Activated naive CD4-positive, alpha-beta T cell treated with anti-CD3 and anti-CD28 coated beads for 36 hours (primary cell): ENCODE results near the gene NTN4. TPM values are rescaled to one million over a fixed set of nuclear protein-coding genes. Genes with fewer than 3 reads are reported as not detected.

ENCODE experiments used
- CTCF ChIA-PET: fragments of 350-600 bp; sonication (Branson Sonifier 250); formaldehyde crosslinking; loops from one replicate; lab custom pipeline; 2021; ENCODE audit warnings: antibody characterized with exemption; lab: Charles Lee
- DNase-seq: peaks from one replicate; pipeline ENCODE4 v3.0.0-alpha.2; 2020
- H3K27ac Mint-ChIP-seq: one replicate; pipeline ENCODE4 v1.8.0; 2021; ENCODE audit warnings: mild to moderate bottlenecking, mixed read lengths
- H3K27me3 Mint-ChIP-seq: one replicate; pipeline ENCODE4 v1.8.0; 2021; ENCODE audit warnings: low read depth, mixed read lengths
- H3K36me3 Mint-ChIP-seq: one replicate; pipeline ENCODE4 v1.8.0; 2021; ENCODE audit warnings: low read depth, mixed read lengths
- H3K4me1 Mint-ChIP-seq: one replicate; pipeline ENCODE4 v1.8.0; 2021; ENCODE audit warnings: low read depth, mixed read lengths
- H3K4me3 Mint-ChIP-seq: one replicate; pipeline ENCODE4 v1.8.0; 2021; ENCODE audit warnings: mild to moderate bottlenecking, moderate library complexity, mixed read lengths
- H3K9me3 Mint-ChIP-seq: one replicate; pipeline ENCODE4 v1.8.0; 2021; ENCODE audit warnings: mixed read lengths
- intact Hi-C: fragments of 100-400 bp; cut with micrococcal nuclease; formaldehyde crosslinking; loops from one replicate; pipeline ENCODE4 v1.15.1; 2023
- total RNA-seq, 2 experiments: library from RNA; stranded (reverse); gene quantifications; one replicate each; pipeline ENCODE4 v1.2.3, GENCODE V29; 2021

NTN4 gene
- total RNA-seq, 2 experiments from 2014 or later: not detected

DNA sequence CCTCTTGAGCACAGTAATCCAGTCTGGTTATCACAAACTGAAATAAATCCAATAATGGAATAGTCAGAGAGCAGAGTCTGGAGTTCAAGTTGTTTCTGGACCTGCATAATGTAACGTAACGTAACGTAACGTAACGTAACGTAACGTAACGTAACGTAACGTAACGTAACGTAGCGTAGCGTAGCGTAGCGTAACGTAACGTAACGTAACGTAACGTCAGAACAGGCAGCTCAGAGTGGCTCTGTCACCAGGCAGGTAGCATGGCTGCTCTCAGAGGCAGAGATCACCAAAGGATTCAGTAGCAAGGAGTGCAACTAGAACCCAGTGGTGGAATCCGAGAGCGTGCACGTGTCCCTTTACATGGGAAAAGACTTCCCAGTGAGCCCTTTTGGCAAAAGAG is 153.6 kb downstream of the NTN4 start:
- Mint-ChIP-seq H3K4me3 (no peak overlapping the region), H3K36me3 (no peaks in the 10 kb centered on the region), H3K9me3 (no peaks in the 10 kb centered on the region), H3K4me1 (no peaks in the 10 kb centered on the region), H3K27ac (no peak overlapping the region), H3K27me3 (no peaks in the 10 kb centered on the region)
- CTCF ChIA-PET: no interaction called here
- no peak for DNase-seq
- intact Hi-C loops: no loop called here

DNA sequence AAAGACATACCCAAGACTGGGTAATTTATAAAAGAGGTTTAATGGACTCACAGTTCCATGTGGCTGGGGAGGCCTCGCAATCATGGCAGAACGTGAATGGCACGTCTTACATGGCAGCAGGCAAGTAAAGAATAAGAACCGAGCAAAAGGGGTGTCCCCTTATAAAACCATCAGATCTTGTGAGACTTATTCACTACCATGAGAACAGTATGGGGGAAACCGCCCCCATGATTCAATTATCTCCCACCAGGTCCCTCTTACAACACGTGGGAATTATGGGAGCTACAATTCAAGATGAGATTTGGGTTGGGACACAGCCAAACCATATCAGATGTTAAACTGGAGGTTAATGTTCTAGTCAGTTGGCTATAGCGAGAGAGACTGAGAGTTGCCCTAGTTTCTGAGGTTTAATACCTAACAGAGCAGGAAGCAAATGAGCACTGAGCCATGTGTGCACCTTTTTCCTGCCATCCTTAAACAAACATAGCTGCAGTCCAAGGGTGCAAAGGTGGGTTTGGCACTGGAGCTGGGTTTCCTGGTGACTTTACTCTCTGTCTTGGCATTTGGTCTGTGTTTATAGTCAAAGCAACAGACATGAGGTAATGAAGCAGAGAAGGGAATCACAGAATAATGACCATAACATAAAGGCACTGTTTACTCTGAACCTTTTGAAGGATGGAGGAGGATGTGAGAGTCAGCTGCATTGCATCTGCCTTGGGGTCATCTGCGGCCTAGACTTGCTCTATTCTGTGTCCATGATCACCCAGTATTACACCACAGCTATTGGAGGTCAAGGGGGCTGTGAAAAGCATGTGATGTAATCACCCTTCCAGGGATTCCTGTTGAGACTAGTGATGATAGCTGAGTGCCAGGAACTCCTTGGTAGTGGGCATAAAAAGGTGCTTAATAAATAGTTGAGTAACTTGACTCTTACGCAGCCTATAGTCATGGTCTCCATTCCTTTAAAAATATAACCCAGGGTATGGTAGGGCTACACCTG is 155.6 kb downstream of the NTN4 start:
- H3K4me3 Mint-ChIP-seq: no peak overlapping the region
- CTCF ChIA-PET: no interaction called here

DNA sequence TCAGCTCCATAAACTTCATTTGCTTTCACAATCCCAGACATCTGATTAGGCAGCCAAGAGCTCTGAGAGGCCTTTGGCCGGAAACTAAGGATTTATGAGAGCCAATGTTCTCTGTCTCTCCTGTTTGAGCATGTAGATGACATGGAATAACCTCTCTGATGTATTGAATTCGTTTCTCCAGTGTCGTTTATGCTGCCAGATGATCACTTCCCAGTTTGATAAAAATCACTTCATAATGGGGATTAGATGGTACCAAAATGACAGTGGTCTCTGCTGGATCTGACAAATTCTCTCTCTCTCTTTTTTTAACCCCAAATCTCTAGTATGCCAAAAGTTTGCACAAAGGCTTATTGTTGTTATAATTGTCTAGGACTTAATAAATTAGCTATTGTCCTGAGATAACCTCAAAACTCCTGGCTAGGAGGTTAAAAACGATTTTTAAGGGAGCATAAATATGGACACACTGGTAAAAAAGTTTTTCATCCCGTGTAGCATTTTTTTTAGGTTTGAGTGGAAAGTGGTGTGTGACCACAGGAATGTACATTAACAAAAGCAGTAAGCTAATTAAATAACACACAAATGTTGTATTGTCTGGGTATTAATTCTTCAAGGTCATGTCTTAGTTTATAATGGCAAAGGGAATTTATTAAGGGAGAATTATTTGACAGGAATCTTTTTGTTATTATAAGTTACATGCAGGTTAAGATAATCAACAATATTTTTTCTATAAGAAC is 156.7 kb downstream of the NTN4 start:
- H3K36me3 Mint-ChIP-seq: no peaks in the 10 kb centered on the region
- no peak overlapping the region for H3K4me3 Mint-ChIP-seq
- no peak overlapping the region for H3K27ac Mint-ChIP-seq
- DNase-seq: no peak
- no peaks in the 10 kb centered on the region for H3K27me3 Mint-ChIP-seq
- CTCF ChIA-PET: no interaction called here
- H3K9me3 Mint-ChIP-seq: no peaks in the 10 kb centered on the region
- intact Hi-C loops: no loop called here
- no peaks in the 10 kb centered on the region for H3K4me1 Mint-ChIP-seq

More for the DNA sequence above, 155.6 kb downstream of the NTN4 start:
- no peak for DNase-seq
- intact Hi-C loops: no loop called here
- H3K27ac Mint-ChIP-seq: no peak overlapping the region
- H3K27me3 Mint-ChIP-seq: no peaks in the 10 kb centered on the region
- no peaks in the 10 kb centered on the region for H3K36me3 Mint-ChIP-seq
- H3K4me1 Mint-ChIP-seq: no peaks in the 10 kb centered on the region
- H3K9me3 Mint-ChIP-seq: no peaks in the 10 kb centered on the region

GRCh38 chr12:95633049-95633731 is 157.4 kb downstream of the NTN4 start:
- no peaks in the 10 kb centered on the region for H3K9me3 Mint-ChIP-seq
- CTCF ChIA-PET: no interaction called here
- no peak overlapping the region for H3K27ac Mint-ChIP-seq
- intact Hi-C loops: no loop called here
- H3K4me3 Mint-ChIP-seq: no peak overlapping the region
- H3K4me1 Mint-ChIP-seq: no peaks in the 10 kb centered on the region
- H3K36me3 Mint-ChIP-seq: no peaks in the 10 kb centered on the region
- no peak for DNase-seq
- no peaks in the 10 kb centered on the region for H3K27me3 Mint-ChIP-seq

DNA sequence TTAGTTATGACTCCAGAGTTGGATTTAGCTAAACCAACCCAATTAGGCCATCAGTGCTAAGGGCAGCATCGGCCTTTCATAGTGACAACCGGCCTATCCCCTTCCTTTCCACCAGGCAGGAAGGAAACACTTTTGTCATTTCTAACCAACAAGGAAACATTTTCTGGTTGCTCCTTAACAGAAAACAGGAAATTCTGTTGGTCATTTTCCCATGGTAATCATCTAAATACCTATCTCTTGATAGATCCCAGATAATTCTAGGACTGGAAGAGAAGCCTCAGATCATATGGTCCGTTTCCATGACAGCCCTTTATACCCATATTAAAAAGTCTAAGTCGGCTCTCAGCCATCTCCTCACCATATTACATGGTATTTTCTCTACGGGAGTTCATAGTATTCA is 160.1 kb downstream of the NTN4 start:
- no peaks in the 10 kb centered on the region for H3K9me3 Mint-ChIP-seq
- H3K27ac Mint-ChIP-seq: no peak overlapping the region
- no peak overlapping the region for H3K4me3 Mint-ChIP-seq
- intact Hi-C loops: no loop called here
- H3K27me3 Mint-ChIP-seq: no peaks in the 10 kb centered on the region
- H3K36me3 Mint-ChIP-seq: no peaks in the 10 kb centered on the region
- CTCF ChIA-PET: no interaction called here
- DNase-seq: no peak
- no peaks in the 10 kb centered on the region for H3K4me1 Mint-ChIP-seq

DNA sequence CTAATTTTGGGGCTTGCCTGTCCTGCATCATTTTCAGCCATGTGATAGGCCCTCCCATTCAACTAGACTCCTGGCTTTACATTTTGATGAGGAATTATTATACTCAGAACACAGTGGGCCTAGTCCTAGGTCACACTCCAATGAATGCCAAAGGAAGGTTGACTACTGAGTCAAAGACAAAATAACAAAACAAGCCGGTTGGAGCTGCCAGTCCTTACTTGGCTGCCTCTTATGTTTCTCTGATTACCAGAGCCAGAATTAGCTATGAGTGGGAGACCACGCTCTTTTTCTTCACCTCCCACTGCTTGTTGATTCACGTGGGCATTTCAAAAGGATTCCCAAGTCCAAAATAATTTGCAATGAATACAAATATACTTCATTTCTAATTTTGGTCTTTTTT is 161.2 kb downstream of the NTN4 start:
- H3K27me3 Mint-ChIP-seq: no peaks in the 10 kb centered on the region
- no peaks in the 10 kb centered on the region for H3K4me1 Mint-ChIP-seq
- H3K36me3 Mint-ChIP-seq: no peaks in the 10 kb centered on the region
- CTCF ChIA-PET: no interaction called here
- H3K4me3 Mint-ChIP-seq: no peak overlapping the region
- H3K9me3 Mint-ChIP-seq: no peaks in the 10 kb centered on the region
- no peak for DNase-seq
- intact Hi-C loops: no loop called here
- H3K27ac Mint-ChIP-seq: no peak overlapping the region

GRCh38 chr12:95626854-95627253 is 163.7 kb downstream of the NTN4 start:
- DNase-seq: no peak
- CTCF ChIA-PET: no interaction called here
- H3K4me1 Mint-ChIP-seq: no peaks in the 10 kb centered on the region
- H3K36me3 Mint-ChIP-seq: no peaks in the 10 kb centered on the region
- no peaks in the 10 kb centered on the region for H3K27me3 Mint-ChIP-seq
- intact Hi-C loops: no loop called here
- no peak overlapping the region for H3K4me3 Mint-ChIP-seq
- H3K27ac Mint-ChIP-seq: no peak overlapping the region
- H3K9me3 Mint-ChIP-seq: no peaks in the 10 kb centered on the region

- intact Hi-C loops: no loop called here
- CTCF ChIA-PET: interaction anchor here (0.6 kb wide), 1 partner anchor 375 kb away, joined by 4 read pairs; no protein-coding TSS in a partner anchor
- H3K9me3 Mint-ChIP-seq: no peaks in the 10 kb centered on the region
- no peaks in the 10 kb centered on the region for H3K36me3 Mint-ChIP-seq
- H3K4me3 Mint-ChIP-seq: no peak overlapping the region
- no peak for DNase-seq
- no peak overlapping the region for H3K27ac Mint-ChIP-seq
- no peaks in the 10 kb centered on the region for H3K27me3 Mint-ChIP-seq
- H3K4me1 Mint-ChIP-seq: no peaks in the 10 kb centered on the region
These were observed 165.6 kb downstream of the NTN4 start for GRCh38 chr12:95625012-95625411.

- intact Hi-C loops: no loop called here
- Mint-ChIP-seq H3K36me3 (no peaks in the 10 kb centered on the region), H3K4me1 (no peaks in the 10 kb centered on the region), H3K27ac (no peak overlapping the region), H3K27me3 (no peaks in the 10 kb centered on the region), H3K9me3 (no peaks in the 10 kb centered on the region), H3K4me3 (no peak overlapping the region)
- DNase-seq: no peak
- CTCF ChIA-PET: interaction anchor here (0.6 to 0.7 kb wide), 3 partner anchors 10 to 376 kb away, joined by 4 to 5 read pairs (median 4); no protein-coding TSS in a partner anchor
These were observed 166.0 kb downstream of the NTN4 start for GRCh38 chr12:95624589-95624988.

- CTCF ChIA-PET: interaction anchor here (0.7 kb wide), 3 partner anchors 9 to 145 kb away, joined by 3 to 5 read pairs (median 4); no protein-coding TSS in a partner anchor
- peak; percentile 44 for DNase-seq
- no peak overlapping the region for H3K4me3 Mint-ChIP-seq
- no peak overlapping the region for H3K27ac Mint-ChIP-seq
- no peaks in the 10 kb centered on the region for H3K27me3 Mint-ChIP-seq
- no peaks in the 10 kb centered on the region for H3K36me3 Mint-ChIP-seq
- intact Hi-C loops: loop anchor here (1.0 kb wide), 2 partner anchors 192 to 375 kb away; no protein-coding TSS in a partner anchor
- no peaks in the 10 kb centered on the region for H3K4me1 Mint-ChIP-seq
- no peaks in the 10 kb centered on the region for H3K9me3 Mint-ChIP-seq
These were observed 166.9 kb downstream of the NTN4 start for GRCh38 chr12:95623554-95624170.

GRCh38 chr12:95622879-95623278 is 167.7 kb downstream of the NTN4 start:
- Mint-ChIP-seq H3K4me1 (no peaks in the 10 kb centered on the region), H3K9me3 (no peaks in the 10 kb centered on the region), H3K36me3 (no peaks in the 10 kb centered on the region), H3K4me3 (no peak overlapping the region), H3K27me3 (no peaks in the 10 kb centered on the region), H3K27ac (no peak overlapping the region)
- intact Hi-C loops: loop anchor here (1.0 kb wide), 2 partner anchors 192 to 375 kb away; no protein-coding TSS in a partner anchor
- no peak for DNase-seq
- CTCF ChIA-PET: no interaction called here

GRCh38 chr12:95621725-95622124 is 168.8 kb downstream of the NTN4 start:
- no peaks in the 10 kb centered on the region for H3K9me3 Mint-ChIP-seq
- H3K36me3 Mint-ChIP-seq: no peaks in the 10 kb centered on the region
- no peak overlapping the region for H3K4me3 Mint-ChIP-seq
- no peaks in the 10 kb centered on the region for H3K4me1 Mint-ChIP-seq
- CTCF ChIA-PET: no interaction called here
- H3K27me3 Mint-ChIP-seq: no peaks in the 10 kb centered on the region
- intact Hi-C loops: no loop called here
- DNase-seq: no peak
- no peak overlapping the region for H3K27ac Mint-ChIP-seq
